ENCODE measurements around the gene ATP5F1D.

The ATP5F1D gene

DNA sequence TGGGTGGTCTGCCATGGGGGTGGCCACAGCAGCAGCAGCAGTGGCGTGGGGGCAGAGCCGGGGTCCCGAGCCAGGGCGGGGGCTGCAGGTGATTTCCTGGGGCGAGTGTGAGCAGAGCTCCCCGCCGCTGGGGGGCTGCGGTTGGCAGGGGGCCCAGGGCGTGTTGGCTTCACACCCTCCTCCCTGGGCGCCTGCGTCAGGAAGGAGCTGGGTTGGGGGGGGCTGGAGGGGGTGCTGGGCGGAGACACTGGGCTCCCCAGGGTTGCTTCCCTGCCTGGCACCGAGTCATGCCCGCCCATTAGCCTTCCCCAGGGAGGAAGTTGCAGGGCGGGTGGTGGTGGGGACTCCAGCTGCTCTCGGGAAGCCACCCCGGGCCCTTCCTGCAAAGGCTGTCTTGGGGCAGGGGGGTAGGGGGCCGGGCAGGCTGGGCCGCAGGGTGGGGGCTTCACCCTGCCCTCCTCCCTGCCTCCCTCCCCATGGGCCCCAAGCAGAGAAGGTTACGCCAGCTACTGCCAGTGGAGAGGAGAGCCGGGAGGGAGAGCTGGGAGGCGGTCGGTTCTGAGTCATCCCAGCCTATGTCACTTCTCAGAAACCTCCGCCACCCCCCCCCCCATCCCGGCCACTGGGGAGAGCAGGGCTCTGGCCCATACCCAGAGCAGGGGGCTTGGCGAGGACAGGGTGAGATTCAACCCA lies 11.4 kb downstream of the ATP5F1D start:
- H3K27ac ChIP-seq, result peak overlapping the region; percentile 91
- TF ChIP-seq, protein P1, sequence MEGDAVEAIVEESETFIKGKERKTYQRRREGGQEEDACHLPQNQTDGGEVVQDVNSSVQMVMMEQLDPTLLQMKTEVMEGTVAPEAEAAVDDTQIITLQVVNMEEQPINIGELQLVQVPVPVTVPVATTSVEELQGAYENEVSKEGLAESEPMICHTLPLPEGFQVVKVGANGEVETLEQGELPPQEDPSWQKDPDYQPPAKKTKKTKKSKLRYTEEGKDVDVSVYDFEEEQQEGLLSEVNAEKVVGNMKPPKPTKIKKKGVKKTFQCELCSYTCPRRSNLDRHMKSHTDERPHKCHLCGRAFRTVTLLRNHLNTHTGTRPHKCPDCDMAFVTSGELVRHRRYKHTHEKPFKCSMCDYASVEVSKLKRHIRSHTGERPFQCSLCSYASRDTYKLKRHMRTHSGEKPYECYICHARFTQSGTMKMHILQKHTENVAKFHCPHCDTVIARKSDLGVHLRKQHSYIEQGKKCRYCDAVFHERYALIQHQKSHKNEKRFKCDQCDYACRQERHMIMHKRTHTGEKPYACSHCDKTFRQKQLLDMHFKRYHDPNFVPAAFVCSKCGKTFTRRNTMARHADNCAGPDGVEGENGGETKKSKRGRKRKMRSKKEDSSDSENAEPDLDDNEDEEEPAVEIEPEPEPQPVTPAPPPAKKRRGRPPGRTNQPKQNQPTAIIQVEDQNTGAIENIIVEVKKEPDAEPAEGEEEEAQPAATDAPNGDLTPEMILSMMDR (conservative IDR thresholded peaks at IDR 0.05), result no peak

- H3K27ac ChIP-seq, result peak overlapping the region; percentile 91
- TF ChIP-seq, protein P1 (conservative IDR thresholded peaks at IDR 0.05), result no peak
These were observed 12.0 kb downstream of the ATP5F1D start for GRCh38 chr19:1253514-1254080.

DNA sequence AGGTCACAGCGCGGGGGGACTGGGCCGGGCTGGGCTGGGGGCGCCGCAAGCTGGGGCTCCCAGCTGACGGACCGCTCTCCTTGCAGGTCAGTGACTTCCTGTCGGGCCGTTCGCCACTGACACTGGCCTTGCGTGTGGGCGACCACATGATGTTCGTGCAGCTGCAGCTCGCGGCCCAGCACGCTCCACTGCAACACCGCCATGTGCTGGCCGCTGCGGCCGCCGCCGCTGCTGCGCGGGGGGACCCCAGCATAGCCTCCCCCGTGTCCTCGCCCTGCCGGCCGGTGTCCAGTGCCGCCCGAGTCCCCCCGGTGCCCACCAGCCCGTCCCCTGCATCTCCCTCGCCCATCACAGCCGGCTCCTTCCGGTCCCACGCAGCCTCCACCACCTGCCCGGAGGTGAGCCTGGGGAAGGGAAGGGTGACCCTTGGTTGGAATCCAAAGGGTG lies 12.6 kb downstream of the ATP5F1D start:
- TF ChIP-seq, protein P1 (conservative IDR thresholded peaks at IDR 0.05), result no peak
- H3K27ac ChIP-seq, result peak overlapping the region; percentile 91

DNA sequence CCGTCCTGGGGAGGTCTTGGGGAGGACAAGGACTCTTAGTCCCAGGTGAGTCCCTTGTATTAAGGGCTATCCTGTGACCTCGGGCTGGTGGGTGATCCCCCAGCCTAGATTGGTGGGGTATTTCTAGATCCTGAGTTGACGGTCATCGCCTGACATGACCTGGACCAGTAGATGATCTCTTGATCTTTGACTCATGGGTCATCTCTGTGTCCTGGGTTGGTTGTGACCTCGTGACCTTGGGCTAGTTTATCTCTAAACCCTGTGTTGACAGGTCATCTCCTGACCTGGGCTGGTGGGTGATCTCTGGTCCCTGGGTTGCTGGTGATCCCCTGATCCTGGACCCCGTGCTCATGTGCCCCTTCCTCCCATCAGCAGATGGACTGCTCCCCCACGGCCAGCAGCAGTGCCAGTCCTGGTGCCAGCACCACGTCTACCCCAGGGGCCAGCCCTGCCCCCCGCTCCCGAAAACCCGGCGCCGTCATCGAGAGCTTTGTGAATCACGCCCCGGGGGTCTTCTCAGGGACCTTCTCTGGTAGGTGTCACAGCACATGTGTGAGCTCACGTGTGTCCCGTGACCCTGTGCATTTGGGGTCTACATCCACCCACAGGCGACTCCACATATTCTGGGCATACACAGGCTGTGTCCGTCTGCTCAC lies 13.1 kb downstream of the ATP5F1D start:
- TF ChIP-seq, protein P1 (conservative IDR thresholded peaks at IDR 0.05), result no peak
- peak overlapping the region; percentile 91; the same call in 1 of the 2 replicates for H3K27ac ChIP-seq

DNA sequence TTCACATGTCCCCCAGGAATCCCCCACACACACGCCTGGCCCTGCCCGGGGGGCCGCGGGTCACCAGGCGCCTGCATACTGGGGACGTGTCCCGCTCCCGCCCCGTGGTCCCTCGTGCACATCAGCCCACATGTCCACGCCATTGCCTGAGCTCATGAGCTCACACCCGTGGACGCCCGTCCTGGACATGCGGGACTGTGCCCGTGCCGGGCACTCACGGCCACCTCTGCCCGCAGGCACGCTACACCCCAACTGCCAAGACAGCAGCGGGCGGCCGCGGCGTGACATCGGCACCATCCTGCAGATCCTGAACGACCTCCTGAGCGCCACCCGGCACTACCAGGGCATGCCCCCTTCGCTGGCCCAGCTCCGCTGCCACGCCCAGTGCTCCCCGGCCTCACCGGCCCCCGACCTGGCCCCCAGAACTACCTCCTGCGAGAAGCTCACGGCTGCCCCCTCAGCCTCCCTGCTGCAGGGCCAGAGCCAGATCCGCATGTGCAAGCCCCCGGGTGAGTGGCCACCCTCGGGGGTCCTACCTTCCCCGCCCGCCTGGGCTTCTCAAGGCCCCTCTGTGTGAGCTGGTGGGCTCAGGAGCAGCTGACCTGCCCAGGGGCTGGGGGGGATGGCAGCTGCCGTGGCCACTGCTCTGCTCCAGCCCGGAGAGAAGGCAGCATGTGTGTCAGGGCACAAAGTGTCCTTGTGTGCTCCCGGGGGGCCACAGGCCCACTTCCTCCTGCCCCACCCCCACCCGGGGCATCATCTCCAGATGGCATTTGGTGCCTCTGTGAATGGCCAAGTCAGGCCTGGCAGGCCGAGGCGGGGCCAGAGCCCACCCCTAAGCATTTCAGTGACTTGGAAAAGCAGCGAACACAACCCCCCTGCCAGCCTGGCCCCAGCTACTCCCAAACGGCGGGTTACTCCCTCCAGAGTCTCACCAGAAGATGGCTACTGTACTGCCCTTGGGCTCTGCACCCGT lies 13.9 kb downstream of the ATP5F1D start:
- no peak overlapping the region for H3K27ac ChIP-seq
- TF ChIP-seq, protein P1 (conservative IDR thresholded peaks at IDR 0.05), result no peak

DNA sequence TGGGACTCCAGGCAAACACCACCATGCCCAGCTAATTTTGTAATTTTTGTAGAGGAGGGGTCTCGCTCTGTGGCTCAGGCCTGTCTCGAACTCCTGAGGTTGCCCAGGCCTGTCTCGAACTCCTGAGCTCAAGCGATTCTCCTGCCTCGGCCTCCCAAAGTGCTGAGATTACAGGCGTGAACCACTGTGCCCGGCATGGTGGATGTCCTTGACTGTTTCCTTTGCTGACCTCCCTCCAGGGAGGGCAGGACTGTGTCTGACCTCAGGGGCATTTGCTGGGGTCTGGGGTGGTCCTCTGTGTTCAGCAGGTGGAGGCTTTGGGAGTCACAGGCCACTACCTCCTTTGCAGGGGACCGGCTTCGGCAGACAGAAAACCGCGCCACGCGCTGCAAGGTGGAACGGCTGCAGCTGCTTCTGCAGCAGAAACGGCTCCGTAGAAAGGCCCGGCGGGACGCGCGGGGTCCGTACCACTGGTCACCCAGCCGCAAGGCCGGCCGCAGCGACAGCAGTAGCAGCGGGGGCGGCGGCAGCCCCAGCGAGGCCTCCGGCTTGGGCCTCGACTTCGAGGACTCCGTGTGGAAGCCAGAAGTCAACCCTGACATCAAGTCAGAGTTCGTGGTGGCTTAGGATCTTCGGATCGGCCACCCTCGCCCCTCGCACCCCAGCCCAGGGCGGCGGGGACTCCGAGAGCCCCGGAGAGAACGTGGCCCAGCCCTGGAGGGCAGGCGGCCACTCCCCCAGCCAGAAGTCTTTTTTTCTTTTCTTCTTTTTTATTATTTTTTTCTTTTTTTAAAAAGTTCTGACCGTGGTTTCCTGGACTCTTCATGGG lies 15.3 kb downstream of the ATP5F1D start:
- H3K27ac ChIP-seq, result no peak overlapping the region
- TF ChIP-seq, protein P1 (conservative IDR thresholded peaks at IDR 0.05), result no peak
